ENCODE results near the gene VSTM2B. TPM values are rescaled to one million over a fixed set of nuclear protein-coding genes. Genes with fewer than 3 reads are reported as not detected.

VSTM2B gene
- total RNA-seq, 1 donor from 2014 or later, result not detected

GRCh38 chr19:29524201-29524911 lies 1.4 kb upstream of the VSTM2B start:
- no peak for DNase-seq (ENCODE audit: extremely low spot score, unreplicated experiment)
- TF ChIP-seq CTCF (IDR thresholded peaks at IDR 0.05), result no peak
- H3K27ac Mint-ChIP-seq (ENCODE audit: unreplicated experiment), result no peak overlapping the region
- H3K4me1 Mint-ChIP-seq (ENCODE audit: unreplicated experiment), result peaks cover 23% of the 10 kb centered on the region
- peaks cover 45% of the 10 kb centered on the region for H3K27me3 Mint-ChIP-seq (ENCODE audit: unreplicated experiment)
- H3K36me3 Mint-ChIP-seq (ENCODE audit: unreplicated experiment), result no peaks in the 10 kb centered on the region
- H3K4me3 Mint-ChIP-seq (ENCODE audit: unreplicated experiment), result no peak overlapping the region
- no peaks in the 10 kb centered on the region for H3K9me3 Mint-ChIP-seq (ENCODE audit: unreplicated experiment)

- DNase-seq (ENCODE audit: extremely low spot score, unreplicated experiment), result no peak
- peaks cover 49% of the 10 kb centered on the region for H3K27me3 Mint-ChIP-seq (ENCODE audit: unreplicated experiment)
- no peak overlapping the region for H3K27ac Mint-ChIP-seq (ENCODE audit: unreplicated experiment)
- H3K9me3 Mint-ChIP-seq (ENCODE audit: unreplicated experiment), result no peaks in the 10 kb centered on the region
- H3K36me3 Mint-ChIP-seq (ENCODE audit: unreplicated experiment), result no peaks in the 10 kb centered on the region
- TF ChIP-seq CTCF (IDR thresholded peaks at IDR 0.05), result no peak
- H3K4me1 Mint-ChIP-seq (ENCODE audit: unreplicated experiment), result peaks cover 24% of the 10 kb centered on the region
- H3K4me3 Mint-ChIP-seq (ENCODE audit: unreplicated experiment), result peak overlapping the region; percentile 55
These were observed 622 bp upstream of the VSTM2B start for GRCh38 chr19:29524912-29525831.

GRCh38 chr19:29526730-29527499 lies 1.1 kb downstream of the VSTM2B start:
- Mint-ChIP-seq H3K4me3 (ENCODE audit: unreplicated experiment) (no peak overlapping the region), H3K27me3 (ENCODE audit: unreplicated experiment) (peaks cover 61% of the 10 kb centered on the region)

GRCh38 chr19:29527500-29528328 lies 1.9 kb downstream of the VSTM2B start:
- TF ChIP-seq CTCF (IDR thresholded peaks at IDR 0.05), result no peak
- peaks cover 24% of the 10 kb centered on the region for H3K4me1 Mint-ChIP-seq (ENCODE audit: unreplicated experiment)

More at GRCh38 chr19:29526730-29527499, 1.1 kb downstream of the VSTM2B start:
- DNase-seq (ENCODE audit: extremely low spot score, unreplicated experiment), result no peak
- Mint-ChIP-seq H3K4me1 (ENCODE audit: unreplicated experiment) (peaks cover 24% of the 10 kb centered on the region), H3K27ac (ENCODE audit: unreplicated experiment) (no peak overlapping the region), H3K36me3 (ENCODE audit: unreplicated experiment) (no peaks in the 10 kb centered on the region), H3K9me3 (ENCODE audit: unreplicated experiment) (no peaks in the 10 kb centered on the region)
- TF ChIP-seq CTCF (IDR thresholded peaks at IDR 0.05), result no peak

More at GRCh38 chr19:29527500-29528328, 1.9 kb downstream of the VSTM2B start:
- Mint-ChIP-seq H3K9me3 (ENCODE audit: unreplicated experiment) (no peaks in the 10 kb centered on the region), H3K27ac (ENCODE audit: unreplicated experiment) (no peak overlapping the region), H3K4me3 (ENCODE audit: unreplicated experiment) (peak overlapping the region; percentile 65), H3K27me3 (ENCODE audit: unreplicated experiment) (peaks cover 67% of the 10 kb centered on the region), H3K36me3 (ENCODE audit: unreplicated experiment) (no peaks in the 10 kb centered on the region)
- DNase-seq (ENCODE audit: extremely low spot score, unreplicated experiment), result no peak

All from osteocyte (in vitro differentiated cells).